ENCODE results near the gene TPCN1.

Gene TPCN1

DNA sequence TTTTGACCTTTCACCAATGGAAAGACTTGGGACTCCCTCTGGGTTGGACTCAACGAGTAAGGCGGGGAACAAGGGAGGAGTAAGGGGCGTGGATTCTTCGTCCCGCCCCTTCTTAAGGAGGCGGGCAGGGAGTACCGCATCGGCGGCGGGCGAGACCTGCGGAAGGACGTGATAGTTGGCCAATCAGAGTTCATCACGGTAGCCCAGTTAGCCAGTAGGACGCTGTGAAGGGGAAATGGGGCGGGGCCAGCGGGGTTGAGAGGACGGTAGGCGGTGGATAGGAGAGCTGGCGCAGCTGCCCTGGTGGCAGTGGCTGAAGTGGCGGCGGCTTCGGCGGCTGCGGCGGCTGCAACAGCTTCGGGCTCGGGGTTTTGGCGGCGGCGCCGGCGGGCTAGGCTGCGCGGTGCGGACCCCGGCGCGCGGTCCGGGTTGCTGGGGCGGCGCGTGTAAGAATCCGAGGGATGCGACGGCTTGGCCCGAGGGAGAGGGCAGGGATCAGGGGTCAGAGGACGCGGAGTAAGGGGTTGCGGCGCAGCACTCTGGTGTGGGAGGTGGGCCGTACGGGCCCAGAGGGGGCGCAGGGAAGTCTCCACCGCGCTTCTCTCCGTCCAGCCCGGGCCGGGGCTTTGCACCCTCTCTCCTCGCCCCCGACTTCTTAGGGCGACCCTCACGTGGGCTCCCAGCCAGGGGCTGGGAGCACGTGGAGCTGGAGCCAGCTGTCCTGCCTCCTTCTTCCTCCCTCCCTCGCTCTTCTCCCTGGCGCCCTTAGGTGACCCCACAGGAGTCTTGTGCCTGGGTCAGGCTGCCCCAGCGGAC, at the start of gene TPCN1:
Gene TPCN1 (plus strand): TSS at position 284 of the 816 bp plus-strand sequence. CDS start 5,389 bp downstream, outside the sequence.
- peak; percentile 87 for DNase-seq

DNA sequence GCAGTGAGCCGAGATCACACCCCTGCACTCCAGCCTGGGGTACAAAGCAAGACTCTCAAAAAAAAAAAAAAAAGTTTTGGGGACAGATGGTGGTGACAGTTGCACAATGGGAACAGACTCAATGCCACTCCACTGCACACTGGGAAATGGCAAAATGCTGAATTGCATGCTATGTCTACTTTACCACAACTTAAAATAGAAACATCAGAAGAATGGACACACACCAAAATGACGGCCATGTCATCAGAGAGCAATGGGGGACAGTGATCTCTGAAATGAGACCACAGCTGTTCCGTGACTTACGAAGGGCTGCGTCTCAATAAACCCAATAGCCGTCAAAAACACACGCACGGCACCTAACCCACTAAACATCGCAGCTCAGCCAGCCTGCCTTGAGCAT, 49.7 kb upstream of the TPCN1 start:
- DNase-seq = no peak

DNA sequence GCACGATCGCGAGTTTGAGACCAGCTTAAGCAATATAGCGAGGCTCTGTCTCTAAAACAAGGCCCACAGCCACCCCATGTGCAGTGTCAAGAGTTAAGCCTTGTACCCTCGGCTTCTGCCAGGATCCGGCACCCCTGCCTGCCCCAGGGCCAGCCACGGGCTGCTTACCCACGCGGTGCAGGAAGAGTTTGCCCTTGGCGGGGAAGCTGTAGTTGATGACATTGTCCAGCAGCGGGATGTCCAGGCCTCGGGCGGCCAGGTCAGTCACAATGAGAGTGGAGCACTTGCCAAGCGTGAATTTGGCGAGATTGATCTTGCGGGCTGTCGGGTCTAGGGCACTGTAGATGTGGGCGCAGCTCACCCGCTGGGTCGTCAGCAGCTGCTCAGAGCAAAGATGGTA, 49.1 kb upstream of the TPCN1 start:
- DNase-seq = no peak

DNA sequence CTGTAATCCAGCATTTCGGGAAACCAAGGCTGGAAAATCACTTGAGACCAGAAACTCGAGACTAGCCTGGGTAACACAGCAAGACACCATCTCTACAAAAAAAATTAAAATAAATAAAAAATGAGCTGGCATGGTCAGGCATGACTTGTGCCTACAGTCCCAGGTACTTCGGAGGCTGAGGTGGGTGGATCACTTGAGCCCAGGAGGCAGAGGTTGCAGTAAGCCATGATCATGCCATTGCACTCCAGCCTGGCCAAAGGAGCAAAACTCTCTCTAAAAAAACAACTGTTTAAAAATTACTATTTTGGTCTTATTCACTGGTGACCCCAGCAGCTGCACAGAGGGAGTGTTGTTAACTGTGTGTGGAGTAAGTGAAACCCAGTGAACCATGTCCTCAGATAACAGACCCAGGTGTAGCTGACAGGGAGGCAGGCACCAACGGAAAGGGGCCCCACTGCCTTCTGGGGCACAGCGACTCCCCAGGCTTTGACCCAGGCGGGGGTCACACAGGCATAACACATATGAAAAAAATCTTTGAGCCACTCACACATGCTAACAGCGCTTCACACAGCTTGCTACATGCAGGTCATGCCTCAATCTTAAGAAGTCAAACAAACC, 48.1 kb upstream of the TPCN1 start:
- no peak for DNase-seq

DNA sequence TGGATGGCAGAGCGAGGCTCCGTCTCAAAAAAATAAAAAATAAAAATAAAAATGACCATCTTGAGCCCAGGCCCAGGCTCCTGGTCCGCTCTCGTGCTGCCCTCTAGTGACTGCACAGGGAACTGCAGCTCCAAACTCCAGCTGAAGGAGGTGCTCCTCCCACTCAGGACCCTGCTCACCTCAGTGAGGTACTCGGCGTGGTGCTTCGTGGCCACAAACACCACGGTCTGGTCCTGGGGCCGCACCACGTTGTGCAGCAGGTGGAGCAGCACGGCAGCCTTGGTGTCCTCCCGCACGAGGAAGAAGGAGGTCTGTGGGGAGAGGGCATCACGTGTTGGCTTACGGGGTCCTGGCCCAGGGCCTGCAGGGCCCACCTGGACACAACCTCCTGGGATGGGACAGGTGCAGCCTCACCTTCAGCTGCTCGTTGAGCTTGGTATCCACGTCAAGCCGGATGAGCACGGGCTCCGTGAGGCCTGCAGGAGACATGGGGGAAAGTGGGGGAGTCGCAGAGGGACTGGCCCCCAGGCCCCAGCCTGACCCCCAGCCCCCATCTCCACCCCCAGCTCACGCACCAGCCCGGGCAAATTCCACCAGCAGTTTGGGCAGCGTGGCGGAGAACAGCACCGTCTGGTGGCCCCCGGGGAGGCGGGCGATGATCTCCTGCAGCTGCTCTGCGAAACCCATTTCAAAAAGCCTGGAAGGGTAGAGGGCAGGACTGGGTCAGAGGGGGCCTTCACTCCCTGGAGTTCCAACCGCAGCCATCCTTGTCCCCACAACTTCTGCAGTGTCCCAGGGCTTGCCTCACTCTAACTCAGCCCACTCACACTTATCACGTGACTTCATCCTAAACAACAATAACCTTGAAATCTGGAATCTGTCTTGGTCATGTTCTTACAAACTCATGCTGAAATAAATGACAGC, 46.5 kb upstream of the TPCN1 start:
- peak; percentile 81 for DNase-seq

DNA sequence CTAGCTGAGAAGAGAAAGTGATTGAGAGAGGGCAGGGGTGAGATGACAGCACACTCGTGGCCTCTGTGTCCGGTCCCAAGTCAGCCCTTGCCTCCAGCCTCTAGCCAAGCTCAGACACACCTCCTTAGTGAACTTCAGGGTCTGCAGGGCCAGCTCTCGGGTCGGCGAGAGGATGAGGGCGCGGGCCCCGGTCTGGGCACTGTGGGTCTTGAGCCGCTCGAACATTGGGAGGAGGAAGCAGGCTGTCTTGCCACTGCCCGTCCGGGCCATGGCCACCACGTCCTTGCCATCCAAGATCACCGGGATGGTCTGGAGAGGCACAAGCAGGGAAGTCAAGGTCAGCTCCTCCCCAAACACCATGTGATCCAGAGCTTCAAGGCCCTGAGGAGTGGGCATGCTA, 42.2 kb upstream of the TPCN1 start:
- no peak for DNase-seq

DNA sequence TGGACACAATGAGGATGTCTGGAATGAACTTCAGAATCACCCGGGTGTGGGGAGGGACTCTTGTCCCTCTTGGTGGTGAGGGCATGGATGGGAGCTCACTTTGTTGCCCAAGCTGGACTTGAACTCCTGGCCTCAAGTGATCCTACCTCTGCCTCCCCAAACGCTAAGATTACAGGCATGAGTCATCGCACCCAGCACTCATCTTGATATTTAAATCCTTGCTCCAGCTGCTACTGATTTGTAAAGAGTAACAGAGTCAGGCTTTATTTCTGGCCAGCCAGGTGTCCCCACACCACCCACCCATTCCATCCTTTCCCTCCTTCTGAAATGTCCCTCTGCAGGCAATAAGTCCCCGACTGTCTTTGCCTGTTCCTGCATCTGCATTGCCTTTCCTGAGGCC, 40.9 kb upstream of the TPCN1 start:
- no peak for DNase-seq

DNA sequence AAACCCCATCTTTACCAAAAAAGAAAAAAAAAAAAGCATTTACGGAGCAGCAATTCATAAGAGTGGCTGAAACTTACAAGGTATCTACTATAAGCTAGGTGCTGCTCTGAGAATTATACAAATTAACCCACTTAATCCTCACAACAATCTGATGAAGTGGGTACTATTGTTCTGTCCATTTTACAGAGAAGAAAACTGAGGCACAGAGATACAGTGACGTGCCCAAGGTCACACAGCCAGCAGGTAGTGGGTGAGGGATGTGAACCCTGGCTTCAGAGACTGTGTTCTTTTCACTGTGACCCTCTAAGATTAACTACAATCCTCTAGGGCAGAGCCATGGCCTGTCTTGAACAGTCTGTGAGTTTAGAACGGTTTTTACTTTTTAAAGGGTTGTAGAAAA, 39.3 kb upstream of the TPCN1 start:
- DNase-seq = no peak

DNA sequence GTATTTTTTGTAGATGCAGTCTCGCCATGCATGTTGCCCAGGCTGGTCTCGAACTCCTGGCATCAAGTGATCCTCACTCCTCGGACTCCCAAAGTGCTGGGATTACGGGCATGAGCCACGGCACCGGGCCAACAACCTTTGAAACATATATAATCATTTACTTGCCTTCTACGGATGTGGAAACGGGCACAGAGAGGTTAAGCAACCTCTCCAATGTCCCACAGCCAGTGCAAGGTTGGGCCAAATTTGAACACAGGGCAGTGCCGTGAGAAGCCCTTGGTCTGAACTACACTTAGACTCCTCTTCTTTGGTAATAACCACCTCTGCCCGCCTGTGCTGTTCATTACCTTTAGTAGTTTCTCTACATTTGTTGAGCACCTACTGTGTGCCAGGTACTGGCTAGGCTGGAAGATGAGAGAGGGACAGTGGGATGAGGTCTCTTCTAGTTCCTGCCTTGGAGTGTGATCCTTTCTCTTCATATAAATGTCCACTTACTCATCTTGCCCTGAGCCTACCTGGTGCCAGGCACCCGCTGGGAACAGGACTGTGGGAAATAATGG, 38.2 kb upstream of the TPCN1 start:
- no peak for DNase-seq

DNA sequence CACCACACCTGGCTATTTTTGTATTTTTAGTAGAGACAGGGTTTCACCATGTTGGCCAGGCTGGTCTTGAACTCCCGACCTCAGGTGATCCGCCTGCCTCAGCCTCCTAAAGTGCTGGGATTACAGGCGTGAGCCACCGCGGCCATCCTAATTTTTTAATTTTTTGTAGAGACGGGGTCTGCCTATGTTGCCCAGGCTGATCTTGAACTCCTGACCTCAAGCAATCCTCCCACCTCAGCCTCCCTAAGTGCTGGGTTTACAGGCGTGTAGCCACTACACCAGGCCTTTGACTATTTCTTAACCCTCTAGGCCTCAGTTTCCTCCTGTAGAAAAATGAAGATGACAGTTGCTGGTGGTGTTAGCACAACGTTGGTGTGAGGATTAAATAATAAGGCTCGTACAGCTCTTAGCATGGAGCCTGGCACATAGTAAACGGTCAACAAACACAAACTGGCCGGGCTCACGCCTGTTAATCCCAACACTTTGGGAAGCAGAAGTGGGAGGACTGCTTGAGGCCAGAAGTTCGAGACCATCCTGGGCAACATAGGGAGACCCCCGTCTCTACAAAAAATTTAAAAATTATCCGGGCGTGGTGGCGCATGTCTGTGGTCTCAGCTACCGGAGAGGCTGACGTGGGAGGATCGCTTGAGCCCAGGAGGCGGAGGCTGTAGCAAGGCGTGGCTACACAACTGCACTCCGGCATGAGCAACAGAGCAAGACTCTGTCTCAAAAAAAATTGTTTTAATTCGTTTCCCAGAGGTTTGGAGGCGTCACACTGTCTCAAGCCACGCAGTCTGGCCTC, 37.0 kb upstream of the TPCN1 start:
- no peak for DNase-seq

DNA sequence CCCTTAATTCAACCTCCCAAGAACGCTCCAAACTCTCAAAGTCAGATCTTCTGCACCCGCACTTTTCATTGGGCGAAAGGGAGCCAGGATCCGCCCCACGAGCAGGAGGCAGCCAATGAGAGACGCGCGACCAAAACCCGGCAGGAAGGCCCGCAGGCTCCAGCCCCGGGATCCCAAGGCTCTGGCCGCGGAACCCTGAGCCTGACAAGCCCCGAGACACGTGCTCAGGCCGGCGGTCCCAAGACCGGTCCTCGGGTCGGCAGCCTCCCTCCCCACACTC, 36.4 kb upstream of the TPCN1 start:
- DNase-seq = no peak

DNA sequence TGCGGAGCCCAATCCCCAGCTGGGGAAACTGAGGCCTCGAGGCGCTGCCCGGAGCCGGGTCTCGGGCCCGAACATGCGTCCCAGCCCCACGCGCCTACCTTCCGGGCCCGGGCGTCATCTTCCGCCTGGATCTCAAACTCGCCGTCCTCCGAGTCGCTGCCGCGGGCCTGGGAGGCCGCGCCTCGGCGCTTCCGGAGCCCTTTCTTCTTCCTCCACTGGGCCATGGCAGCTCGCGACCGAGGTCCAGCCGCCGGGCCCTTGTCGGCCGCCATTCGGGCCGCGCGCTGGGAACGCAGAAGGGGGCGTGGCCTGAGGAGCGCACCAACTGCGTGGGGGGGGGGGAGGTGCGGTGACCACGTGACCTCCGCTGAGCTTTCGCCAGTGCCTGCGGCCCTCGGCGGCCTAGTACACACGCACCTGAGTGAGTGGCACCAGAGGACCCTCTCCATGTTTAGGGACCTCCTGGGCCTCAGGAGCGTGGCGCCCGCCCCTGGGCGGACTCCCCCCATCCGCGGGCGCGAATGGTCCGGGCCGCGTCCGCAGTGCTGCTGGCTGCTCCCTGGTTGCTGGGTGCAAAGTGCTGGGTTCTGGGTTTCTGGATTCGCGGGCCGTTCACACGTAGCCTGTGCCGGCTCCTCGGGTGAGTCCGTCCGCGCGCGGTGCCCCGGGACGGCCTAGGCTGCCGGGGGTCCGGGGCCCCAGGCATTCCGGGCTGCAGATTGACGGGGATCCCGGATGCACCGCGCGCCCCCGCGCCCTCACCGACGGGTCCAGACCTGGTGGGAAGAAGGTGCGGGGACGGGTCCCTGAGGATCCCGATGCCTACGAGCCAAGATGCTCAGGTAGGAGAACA, 35.9 kb upstream of the TPCN1 start, which contains the start of the genes DDX54 and RITA1:
Gene DDX54 (minus strand): TSS at position 299 of the 853 bp plus-strand sequence. CDS start 27 bp downstream, at position 272.
Gene RITA1 (plus strand): TSS at position 542 of the 853 bp plus-strand sequence. CDS start 1,026 bp downstream, outside the sequence.
- no peak for DNase-seq

DNA sequence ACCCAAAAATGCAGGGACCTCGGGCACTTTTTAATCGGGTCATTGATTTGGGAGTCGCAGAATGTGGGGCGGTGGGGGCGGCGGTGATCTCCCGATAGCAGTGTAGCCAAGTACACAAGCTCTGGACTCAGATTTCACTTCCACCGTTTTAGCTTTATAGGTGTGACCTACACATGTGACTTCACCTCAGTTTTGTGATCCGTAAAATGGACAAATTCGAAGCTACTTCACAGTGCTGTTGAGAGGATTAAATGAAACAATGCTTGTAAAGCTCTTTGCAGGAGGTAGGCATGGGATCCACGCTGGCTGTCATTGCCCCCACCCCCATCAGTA, 35.3 kb upstream of the TPCN1 start:
- DNase-seq = no peak

DNA sequence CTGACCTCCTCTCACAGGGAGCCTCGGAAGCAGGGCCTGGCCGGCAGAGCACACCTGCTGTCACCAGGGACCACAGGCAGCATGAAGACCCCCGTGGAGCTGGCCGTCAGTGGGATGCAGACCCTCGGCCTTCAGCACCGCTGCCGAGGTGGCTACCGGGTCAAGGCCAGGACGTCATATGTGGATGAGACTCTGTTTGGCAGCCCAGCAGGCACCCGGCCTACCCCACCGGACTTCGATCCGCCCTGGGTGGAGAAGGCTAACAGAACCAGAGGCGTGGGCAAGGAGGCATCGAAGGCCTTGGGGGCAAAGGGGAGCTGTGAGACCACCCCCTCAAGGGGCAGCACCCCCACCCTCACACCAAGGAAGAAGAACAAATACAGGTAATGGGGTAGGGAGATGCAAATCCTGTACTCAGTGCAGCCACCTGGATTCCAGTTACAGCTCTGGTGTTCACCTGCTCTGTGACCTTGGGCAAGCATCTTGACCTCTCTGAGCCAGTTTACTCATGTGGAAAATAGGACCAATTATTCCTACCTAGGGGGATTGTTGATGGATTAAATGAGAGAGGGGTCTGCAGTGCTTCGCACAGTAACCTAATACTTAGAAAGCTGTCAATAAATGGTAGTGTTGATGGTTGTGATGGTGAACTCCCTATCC, 34.5 kb upstream of the TPCN1 start:
- DNase-seq = no peak

DNA sequence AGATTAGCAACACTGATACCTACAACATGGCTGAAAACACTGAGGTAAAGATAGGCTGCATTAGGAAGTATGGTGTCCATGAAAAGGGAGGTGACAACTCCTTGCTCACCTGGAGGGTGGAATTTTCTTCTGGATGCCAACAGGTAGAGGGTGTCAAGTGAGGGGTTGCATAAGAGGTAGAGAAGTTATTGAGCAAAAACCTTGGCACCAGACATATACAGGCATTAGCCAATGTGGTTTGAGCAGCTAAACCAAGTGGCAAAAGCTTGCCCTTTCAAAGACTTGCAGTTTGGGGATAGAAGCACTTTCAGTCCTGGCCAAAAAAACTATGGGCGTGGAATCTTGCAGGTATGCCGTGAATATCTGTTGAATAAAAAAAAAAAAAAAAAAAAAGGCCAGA, 31.9 kb upstream of the TPCN1 start:
- no peak for DNase-seq

DNA sequence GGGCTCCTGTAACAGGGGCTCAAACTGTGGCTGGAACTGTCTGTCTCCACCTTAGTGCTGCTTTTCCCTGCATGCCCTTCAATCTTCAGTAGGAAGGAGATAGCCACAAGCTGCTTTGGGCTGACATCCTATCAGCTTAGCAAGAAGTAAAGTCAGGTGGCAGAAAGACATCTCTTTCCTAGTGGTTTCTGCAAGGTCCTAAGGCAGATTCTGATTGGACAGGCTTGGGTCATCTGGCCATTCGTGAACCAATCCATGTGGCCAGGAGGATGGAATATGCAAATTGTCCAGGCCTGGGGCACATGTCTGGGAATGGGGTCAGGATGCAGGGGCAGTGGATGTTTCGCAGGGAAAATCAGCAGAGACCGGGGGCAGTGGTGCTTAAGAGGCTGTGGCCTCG, 30.5 kb upstream of the TPCN1 start:
- no peak for DNase-seq

DNA sequence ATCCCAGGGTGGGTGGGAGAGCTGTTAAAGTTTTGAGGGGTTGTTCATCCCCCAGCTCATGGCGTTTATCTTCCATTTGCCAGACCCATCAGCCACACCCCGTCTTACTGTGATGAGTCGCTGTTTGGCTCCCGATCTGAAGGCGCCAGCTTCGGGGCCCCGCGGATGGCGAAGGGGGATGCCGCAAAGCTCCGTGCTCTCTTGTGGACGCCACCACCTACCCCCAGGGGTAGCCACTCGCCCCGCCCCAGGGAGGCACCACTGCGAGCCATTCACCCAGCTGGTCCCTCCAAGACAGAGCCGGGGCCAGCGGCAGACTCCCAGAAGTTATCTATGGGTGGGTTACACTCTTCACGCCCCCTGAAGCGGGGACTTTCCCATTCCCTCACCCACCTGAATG, 30.0 kb upstream of the TPCN1 start:
- DNase-seq = no peak

DNA sequence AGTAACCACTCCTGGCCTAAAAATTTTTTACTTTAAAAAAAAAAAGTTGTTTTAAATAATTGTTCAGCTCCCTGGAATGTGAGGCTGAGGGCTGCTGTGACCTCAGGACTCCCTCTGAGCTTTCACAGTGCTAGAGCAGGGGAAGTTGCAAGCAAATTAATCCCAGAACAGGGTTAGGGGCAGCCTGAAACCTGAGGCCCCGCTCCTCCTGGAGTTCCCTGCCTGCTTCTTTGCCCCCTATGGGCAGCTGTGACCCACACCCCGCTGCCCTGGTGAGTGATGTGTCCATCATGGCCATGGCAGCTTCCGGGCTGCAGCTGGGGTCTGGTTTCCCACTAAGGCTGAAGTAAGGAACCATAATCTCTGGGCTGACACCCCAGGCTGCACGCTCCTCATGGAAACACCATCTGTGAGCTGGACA, 26.3 kb upstream of the TPCN1 start:
- no peak for DNase-seq

DNA sequence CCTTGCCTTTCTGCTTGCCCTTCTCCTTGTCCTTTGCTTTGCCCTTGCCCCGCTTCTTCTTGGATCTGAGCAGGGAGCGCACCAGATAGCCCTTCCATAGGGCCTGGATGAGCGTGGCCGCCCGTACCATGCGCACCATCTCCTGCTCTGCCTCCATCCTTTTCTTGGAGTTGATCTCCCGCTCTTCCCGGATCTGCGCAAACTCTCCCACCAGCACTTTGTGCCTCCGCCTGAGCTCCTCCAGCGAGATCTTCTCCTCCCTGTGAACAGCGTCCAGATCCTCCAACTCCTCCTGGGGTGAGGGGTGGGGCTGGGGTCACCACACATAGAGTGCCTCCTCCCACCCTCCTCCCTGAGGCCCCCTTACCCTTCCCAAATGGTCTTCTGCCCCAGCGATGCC, 25.7 kb upstream of the TPCN1 start:
- no peak for DNase-seq

DNA sequence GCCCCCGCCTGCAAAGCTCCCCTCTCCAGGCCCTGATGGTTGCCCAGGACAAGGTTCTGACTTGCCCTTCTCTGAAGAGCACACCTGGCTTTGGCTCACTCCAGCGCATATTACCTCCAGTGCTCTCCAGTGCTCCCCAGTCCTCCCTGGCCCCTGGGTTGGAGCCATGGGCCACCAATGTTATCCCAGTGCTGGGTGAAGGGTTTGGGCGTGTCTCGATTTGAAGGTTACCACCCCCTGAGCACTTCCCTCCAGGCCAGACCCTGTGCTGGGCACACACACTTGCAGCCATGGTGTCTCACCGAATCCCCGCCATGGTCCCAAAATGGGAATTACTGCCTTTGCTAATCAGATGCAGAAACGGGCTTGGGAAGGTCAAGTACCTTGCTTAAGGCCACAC, 24.7 kb upstream of the TPCN1 start:
- DNase-seq = no peak

DNA sequence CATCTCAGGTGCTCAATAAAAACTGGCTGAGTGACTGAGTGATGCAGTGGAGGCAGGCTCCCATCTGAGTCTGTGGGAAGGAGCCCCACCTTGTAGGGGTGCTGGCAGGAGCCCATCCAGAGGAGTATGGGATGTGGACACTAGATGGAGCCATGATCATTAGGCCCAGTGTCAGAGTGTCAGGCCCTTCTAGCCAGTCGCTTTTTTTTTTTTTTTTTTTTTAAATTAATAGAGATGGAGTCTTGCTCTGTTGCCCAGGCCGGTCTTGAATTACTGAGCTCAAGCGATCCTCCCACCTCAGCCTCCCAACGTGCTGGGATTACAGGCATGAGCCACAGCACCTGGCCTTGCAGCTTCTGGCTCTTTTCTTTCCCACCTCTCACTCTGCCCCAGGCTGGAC, 24.3 kb upstream of the TPCN1 start:
- peak; percentile 81 for DNase-seq
